K562 (cell line): ENCODE measurements around the gene IRS1. TPM values are rescaled to one million over a fixed set of nuclear protein-coding genes. Genes with fewer than 3 reads are reported as not detected.

Experiments used
- ATAC-seq: fragments of 200-7000 bp; cut with Tn5 transposase; 3 replicates; pipeline ENCODE4 v1.9.1; 2020; ENCODE audit warnings: moderate library complexity
- BruUV-seq: library from RNA; stranded (reverse); fragments of 400-500 nt; replicated peaks from 2 replicates; lab custom pipeline; 2021; lab: Mats Ljungman, UMichigan
- CTCF ChIA-PET: fragments of 300-600 bp; formaldehyde crosslinking; extraction: SDS; loops from one replicate; lab custom pipeline; 2021; ENCODE audit warnings: low intra/inter-chr PET ratio; lab: Yijun Ruan, JAX
- POLR2A ChIA-PET: fragments of 300-600, 350-650 bp; sonication (Branson Sonifier 250); formaldehyde crosslinking; extraction: SDS; loops from one replicate; lab custom pipeline; 2021; ENCODE audit warnings: antibody characterized with exemption, inconsistent platforms; lab: Yijun Ruan, JAX
- DNase-seq, 4 experiments: peaks; one replicate each; pipeline versions ENCODE4 v3.0.0 to v3.0.0-alpha.2; 2011 to 2018; ENCODE audit warnings: low spot score in 3 of 4, mixed read lengths in 3 of 4; ENCODE audit errors: extremely low read depth in 1 of 4
- FAIRE-seq: peaks from 2 replicates; lab custom pipeline; 2011; peaks lifted over from hg19 to GRCh38; lab: Jason Lieb, UNC
- H2AFZ ChIP-seq: 2 replicates; pipeline ENCODE4 v1.6.0; 2011; ENCODE audit warnings: low read depth, low read length, control low read depth, inconsistent platforms
- H3K27ac ChIP-seq: fragments of 200-600 bp; 3 replicates; pipeline ENCODE4 v1.8.0; 2011; ENCODE audit warnings: low read depth, mild to moderate bottlenecking, control low read depth, inconsistent platforms, low read length, moderate library complexity, mixed read lengths; ENCODE audit errors: extremely low read depth
- H3K27me3 ChIP-seq, 2 experiments: fragments of 300-600 bp in 1 of 2; 2 replicates in 1 of 2; 3 replicates in 1 of 2; pipeline versions ENCODE4 v1.6.0 to v1.8.0; 2011; ENCODE audit warnings: inconsistent platforms in 2 of 2, low read length in 2 of 2, mild to moderate bottlenecking in 1 of 2, mixed read lengths in 1 of 2, moderate library complexity in 1 of 2; ENCODE audit not compliant: control insufficient read depth in 2 of 2, insufficient read depth in 2 of 2
- H3K36me3 ChIP-seq: fragments of 300-600 bp; 3 replicates; pipeline ENCODE4 v1.8.0; 2011; ENCODE audit warnings: mild to moderate bottlenecking, low read length, inconsistent platforms; ENCODE audit not compliant: control insufficient read depth, insufficient read depth
- H3K4me1 ChIP-seq, 2 experiments: fragments of 200-600 bp in 1 of 2; replicated peaks in 1 of 2; 2 replicates in 1 of 2; 3 replicates in 1 of 2; pipeline versions ENCODE4 v1.5.1 to v1.8.0; 2011; ENCODE audit warnings: inconsistent platforms in 2 of 2, low read length in 2 of 2, mild to moderate bottlenecking in 1 of 2, mixed read lengths in 1 of 2, moderate library complexity in 1 of 2; ENCODE audit not compliant: control insufficient read depth in 2 of 2, insufficient read depth in 2 of 2
- H3K4me2 ChIP-seq: 2 replicates; pipeline ENCODE4 v1.6.1; 2011; ENCODE audit warnings: low read length, control low read depth, inconsistent platforms, mixed read lengths; ENCODE audit not compliant: insufficient read depth
- H3K4me3 ChIP-seq: fragments of 200-600 bp; sonication (generic), shearing (Covaris generic); 2 replicates; pipeline ENCODE4 v1.5.1; 2016; ENCODE audit warnings: control low read depth, inconsistent platforms
- H3K79me2 ChIP-seq: fragments of 200-600 bp; 3 replicates; pipeline ENCODE4 v1.8.0; 2011; ENCODE audit warnings: low read length, inconsistent platforms; ENCODE audit not compliant: control insufficient read depth, insufficient read depth
- H3K9ac ChIP-seq, 2 experiments: 2 replicates each; pipeline versions ENCODE4 v1.6.0 to v1.6.1; 2011; ENCODE audit warnings: low read depth in 2 of 2, low read length in 2 of 2, control low read depth in 1 of 2, inconsistent platforms in 1 of 2, mild to moderate bottlenecking in 1 of 2, mixed read lengths in 1 of 2; ENCODE audit not compliant: insufficient read depth in 1 of 2
- H3K9me1 ChIP-seq: one replicate; pipeline ENCODE4 v1.6.0; 2011; ENCODE audit warnings: inconsistent platforms, mild to moderate bottlenecking, low read length, moderate library complexity; ENCODE audit not compliant: control insufficient read depth, insufficient read depth
- H3K9me3 ChIP-seq: replicated peaks from 2 replicates; pipeline ENCODE4 v1.5.1; 2011; ENCODE audit warnings: low read depth, low read length, inconsistent platforms; ENCODE audit not compliant: control insufficient read depth, insufficient read depth
- H4K20me1 ChIP-seq: replicated peaks from 2 replicates; pipeline ENCODE4 v1.6.1; 2011; ENCODE audit warnings: low read length, inconsistent platforms, mixed read lengths; ENCODE audit not compliant: control insufficient read depth, insufficient read depth
- ARHGAP35 ChIP-seq: fragments of 450-650 bp; IDR thresholded peaks from 2 replicates; pipeline ENCODE4 v1.6.1; 2018; ENCODE audit not compliant: partially characterized antibody
- CBX1 ChIP-seq: sonication (generic); IDR thresholded peaks from 2 replicates; pipeline ENCODE4 v1.6.1; 2016; ENCODE audit warnings: antibody characterized with exemption, low read depth, mild to moderate bottlenecking
- CTCF ChIP-seq, 3 experiments: IDR thresholded peaks in 2 of 3; conservative IDR thresholded peaks in 1 of 3; 2 replicates each; pipeline ENCODE4 v1.5.1; 2011 to 2012; ENCODE audit warnings: low read length in 3 of 3, mild to moderate bottlenecking in 3 of 3, control low read depth in 2 of 3, improper control_type of control experiment in 1 of 3, inconsistent platforms in 1 of 3, low read depth in 1 of 3, mixed read lengths in 1 of 3, moderate library complexity in 1 of 3; ENCODE audit not compliant: insufficient read depth in 2 of 3
- DNMT1 ChIP-seq: fragments of 450-650 bp; IDR thresholded peaks from 2 replicates; pipeline ENCODE4 v1.6.1; 2016; ENCODE audit warnings: antibody characterized with exemption, mild to moderate bottlenecking
- GTF2E2 ChIP-seq: fragments of 200-800 bp; sonication (Bioruptor generic); IDR thresholded peaks from 2 replicates; pipeline ENCODE4 v1.6.1; 2016; ENCODE audit warnings: missing genetic modification characterization, missing compliant biosample characterization
- LCOR ChIP-seq: sonication (generic); formaldehyde crosslinking; IDR thresholded peaks from 2 replicates; pipeline ENCODE4 v1.8.0; 2022; ENCODE audit warnings: mild to moderate bottlenecking, missing genetic modification reagents
- MEIS2 ChIP-seq: fragments of 450-650 bp; IDR thresholded peaks from 2 replicates; pipeline ENCODE4 v1.6.1; 2014; ENCODE audit warnings: mild to moderate bottlenecking; ENCODE audit not compliant: partially characterized antibody
- PYGO2 ChIP-seq: fragments of 450-650 bp; IDR thresholded peaks from 2 replicates; pipeline ENCODE4 v1.6.1; 2016; ENCODE audit warnings: mild to moderate bottlenecking, missing genetic modification characterization, moderate library complexity, missing compliant biosample characterization
- STAT6 ChIP-seq: sonication (generic); formaldehyde crosslinking; IDR thresholded peaks from 2 replicates; pipeline ENCODE4 v1.8.1; 2023; ENCODE audit warnings: mild to moderate bottlenecking, missing genetic modification reagents
- TCF7 ChIP-seq: sonication (generic); IDR thresholded peaks from 2 replicates; pipeline ENCODE4 v1.6.1; 2016; ENCODE audit warnings: antibody characterized with exemption, borderline replicate concordance
- TOE1 ChIP-seq, 2 experiments: fragments of 450-650 bp in 1 of 2; sonication (generic) in 1 of 2; formaldehyde crosslinking in 1 of 2; IDR thresholded peaks; 2 replicates each; pipeline versions ENCODE4 v1.7.1 to v1.8.0; 2016 to 2022; ENCODE audit warnings: borderline replicate concordance in 2 of 2, mild to moderate bottlenecking in 2 of 2, antibody characterized with exemption in 1 of 2, inconsistent platforms in 1 of 2, low read depth in 1 of 2, missing genetic modification reagents in 1 of 2, moderate library complexity in 1 of 2
- ZNF668 ChIP-seq: fragments of 250-450 bp; sonication (Bioruptor Pico); IDR thresholded peaks from 2 replicates; pipeline ENCODE4 v1.8.0; 2022; ENCODE audit warnings: mild to moderate bottlenecking, inconsistent platforms
- WGBS: fragments of 100-300 bp; shearing (Covaris generic); methylation state at CpG from one replicate; pipeline ENCODE4 v1.1.6; 2016; ENCODE audit warnings: low coverage, mixed read lengths; ENCODE audit not compliant: insufficient coverage; ENCODE audit errors: missing lambda C conversion rate; 5-methylcytosine and 5-hydroxymethylcytosine counted together
- in situ Hi-C: fragments of 300-500 bp; cut with MboI; formaldehyde crosslinking; loops from 4 replicates; pipeline ENCODE4 v1.15.0; 2018; ENCODE audit warnings: inconsistent platforms, mixed read lengths
- intact Hi-C: fragments of 100-400 bp; cut with micrococcal nuclease; formaldehyde crosslinking; loops from 2 replicates; pipeline ENCODE4 v1.14.2; 2022
- polyA plus RNA-seq, 8 experiments: library from polyadenylated mRNA; depleted of rRNA in 4 of 8; stranded (reverse) in 5 of 8; unstranded in 3 of 8; fragments of >200 nt; fragmentation: Nextera tagmentation in 2 of 8; fragmentation: Illumina TruSeq in 1 of 8; extraction: Ambion mirVana in 2 of 8; extraction: Trizol in 1 of 8; gene quantifications; 2 replicates each; pipeline versions ENCODE4 v1.2.1 to v1.2.3, GENCODE V29; 2011 to 2014; ENCODE audit warnings: inconsistent platforms in 1 of 8, missing spikeins in 1 of 8
- total RNA-seq, 7 experiments: library from RNA; depleted of rRNA in 6 of 7; stranded (reverse); fragments of >200 nt in 6 of 7; fragmentation: Illumina TruSeq in 2 of 7; extraction: Trizol in 2 of 7; gene quantifications; 2 replicates each; pipeline versions ENCODE4 v1.2.1 to v1.2.3, GENCODE V29; 2011 to 2021; ENCODE audit warnings: low replicate concordance in 1 of 7
- TF ChIP-seq, protein P1 (sequence below): sonication (generic); formaldehyde crosslinking; IDR thresholded peaks from 2 replicates; pipeline ENCODE4 v1.8.1; 2023; ENCODE audit warnings: mild to moderate bottlenecking, missing genetic modification reagents
- TF ChIP-seq, protein P2 (sequence below): fragments of 250-450 bp; sonication (Bioruptor Pico); IDR thresholded peaks from 2 replicates; pipeline ENCODE4 v1.6.1; 2021; ENCODE audit warnings: mild to moderate bottlenecking

The IRS1 gene
- total and polyA plus RNA-seq, 9 of the 15 experiments (the other 6 are each of a cell fraction or from before 2014, with no cell fraction given), result under 0.01 to 0.31 (median 0.08) TPM; not detected in 1

DNA sequence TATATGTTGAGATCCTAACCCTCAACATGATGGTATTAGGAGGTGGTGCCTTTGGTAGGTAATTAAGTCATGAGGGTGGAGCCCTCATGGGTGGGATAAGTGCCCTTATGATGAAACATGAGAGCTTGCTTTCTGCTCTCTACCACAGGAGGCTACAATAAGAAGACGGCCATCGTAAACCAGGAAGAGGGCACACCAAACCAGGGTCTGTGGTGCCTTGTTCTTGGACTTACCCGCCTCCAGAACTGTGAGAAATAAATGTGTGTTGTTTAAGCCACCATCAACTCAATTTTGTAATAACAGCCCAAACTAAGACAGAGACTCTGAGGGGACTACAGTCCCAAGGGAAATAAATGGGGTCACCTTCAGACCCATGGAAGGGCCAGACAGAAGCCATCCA is 52.3 kb downstream of the IRS1 start:
- ATAC-seq (no peak), FAIRE-seq (no peak), DNase-seq (no peak)
- no peak overlapping the region for H3K4me2 ChIP-seq
- intact Hi-C loops, result no loop called here
- TF ChIP-seq CBX1 (no peak), PYGO2 (tag) (no peak), ZNF668 (CRISPR knock-in tag) (no peak), CTCF (IDR thresholded peaks at IDR 0.05 in 2 of 3, conservative IDR thresholded peaks at IDR 0.05 in 1 of 3; ENCODE audit: insufficient read depth in 2 of 3, low read depth in 1 of 3, low read length in 3 of 3) (no peak), TOE1 (IDR thresholded peaks at IDR 0.05; ENCODE audit: borderline replicate concordance) (no peak), TOE1 (CRISPR knock-in tag; IDR thresholded peaks at IDR 0.05; ENCODE audit: borderline replicate concordance, low read depth) (no peak), DNMT1 (no peak), TCF7 (no peak), ARHGAP35 (no peak), MEIS2 (no peak), LCOR (CRISPR knock-in tag) (no peak), GTF2E2 (tag) (no peak), STAT6 (no peak)
- TF ChIP-seq, protein P1, sequence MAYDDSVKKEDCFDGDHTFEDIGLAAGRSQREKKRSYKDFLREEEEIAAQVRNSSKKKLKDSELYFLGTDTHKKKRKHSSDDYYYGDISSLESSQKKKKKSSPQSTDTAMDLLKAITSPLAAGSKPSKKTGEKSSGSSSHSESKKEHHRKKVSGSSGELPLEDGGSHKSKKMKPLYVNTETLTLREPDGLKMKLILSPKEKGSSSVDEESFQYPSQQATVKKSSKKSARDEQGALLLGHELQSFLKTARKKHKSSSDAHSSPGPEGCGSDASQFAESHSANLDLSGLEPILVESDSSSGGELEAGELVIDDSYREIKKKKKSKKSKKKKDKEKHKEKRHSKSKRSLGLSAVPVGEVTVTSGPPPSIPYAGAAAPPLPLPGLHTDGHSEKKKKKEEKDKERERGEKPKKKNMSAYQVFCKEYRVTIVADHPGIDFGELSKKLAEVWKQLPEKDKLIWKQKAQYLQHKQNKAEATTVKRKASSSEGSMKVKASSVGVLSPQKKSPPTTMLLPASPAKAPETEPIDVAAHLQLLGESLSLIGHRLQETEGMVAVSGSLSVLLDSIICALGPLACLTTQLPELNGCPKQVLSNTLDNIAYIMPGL (CRISPR knock-in tag), result no peak
- TF ChIP-seq, protein P2, sequence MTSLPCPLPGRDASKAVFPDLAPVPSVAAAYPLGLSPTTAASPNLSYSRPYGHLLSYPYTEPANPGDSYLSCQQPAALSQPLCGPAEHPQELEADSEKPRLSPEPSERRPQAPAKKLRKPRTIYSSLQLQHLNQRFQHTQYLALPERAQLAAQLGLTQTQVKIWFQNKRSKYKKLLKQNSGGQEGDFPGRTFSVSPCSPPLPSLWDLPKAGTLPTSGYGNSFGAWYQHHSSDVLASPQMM (CRISPR knock-in tag), result no peak
- no peaks in the 10 kb centered on the region for H4K20me1 ChIP-seq
- WGBS, result 0% methylated on average over 3 of the region's 3 CpGs
- H3K4me1 ChIP-seq, result no peaks in the 10 kb centered on the region
- H3K27ac ChIP-seq, result no peak overlapping the region
- no peaks in the 10 kb centered on the region for H3K9me1 ChIP-seq
- no peak overlapping the region for H3K4me3 ChIP-seq
- H3K9me3 ChIP-seq, result no peaks in the 10 kb centered on the region
- ChIA-PET CTCF (no interaction called here), POLR2A (no interaction called here)
- no peaks in the 10 kb centered on the region for H3K79me2 ChIP-seq
- H2AFZ ChIP-seq, result no peak overlapping the region
- BruUV-seq, result no TSS peak
- H3K9ac ChIP-seq, result no peak overlapping the region
- in situ Hi-C loops, result no loop called here
- H3K36me3 ChIP-seq, result no peaks in the 10 kb centered on the region
- no peaks in the 10 kb centered on the region for H3K27me3 ChIP-seq
